ENCODE data around the gene WFIKKN2. TPM values are rescaled to one million over a fixed set of nuclear protein-coding genes. Genes with fewer than 3 reads are reported as not detected.

WFIKKN2 gene
- total RNA-seq, 1 donor: under 0.01 TPM

GRCh38 chr17:50881182-50881581 is 45.8 kb downstream of the WFIKKN2 start:
- TF ChIP-seq, protein P1, sequence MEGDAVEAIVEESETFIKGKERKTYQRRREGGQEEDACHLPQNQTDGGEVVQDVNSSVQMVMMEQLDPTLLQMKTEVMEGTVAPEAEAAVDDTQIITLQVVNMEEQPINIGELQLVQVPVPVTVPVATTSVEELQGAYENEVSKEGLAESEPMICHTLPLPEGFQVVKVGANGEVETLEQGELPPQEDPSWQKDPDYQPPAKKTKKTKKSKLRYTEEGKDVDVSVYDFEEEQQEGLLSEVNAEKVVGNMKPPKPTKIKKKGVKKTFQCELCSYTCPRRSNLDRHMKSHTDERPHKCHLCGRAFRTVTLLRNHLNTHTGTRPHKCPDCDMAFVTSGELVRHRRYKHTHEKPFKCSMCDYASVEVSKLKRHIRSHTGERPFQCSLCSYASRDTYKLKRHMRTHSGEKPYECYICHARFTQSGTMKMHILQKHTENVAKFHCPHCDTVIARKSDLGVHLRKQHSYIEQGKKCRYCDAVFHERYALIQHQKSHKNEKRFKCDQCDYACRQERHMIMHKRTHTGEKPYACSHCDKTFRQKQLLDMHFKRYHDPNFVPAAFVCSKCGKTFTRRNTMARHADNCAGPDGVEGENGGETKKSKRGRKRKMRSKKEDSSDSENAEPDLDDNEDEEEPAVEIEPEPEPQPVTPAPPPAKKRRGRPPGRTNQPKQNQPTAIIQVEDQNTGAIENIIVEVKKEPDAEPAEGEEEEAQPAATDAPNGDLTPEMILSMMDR (IDR thresholded peaks at IDR 0.05; ENCODE audit: insufficient read depth, low read depth, low read length): no peak
- no peak for DNase-seq (ENCODE audit: low read depth)
- H3K4me3 ChIP-seq (ENCODE audit: low read depth, low read length): no peak overlapping the region

GRCh38 chr17:50882851-50883250 is 47.5 kb downstream of the WFIKKN2 start:
- peak; percentile 40 for DNase-seq (ENCODE audit: low read depth)
- H3K4me3 ChIP-seq (ENCODE audit: low read depth, low read length): no peak overlapping the region
- TF ChIP-seq, protein P1 (IDR thresholded peaks at IDR 0.05; ENCODE audit: insufficient read depth, low read depth, low read length): no peak

GRCh38 chr17:50883850-50884438 is 48.6 kb downstream of the WFIKKN2 start:
- no peak overlapping the region for H3K4me3 ChIP-seq (ENCODE audit: low read depth, low read length)
- TF ChIP-seq, protein P1 (IDR thresholded peaks at IDR 0.05; ENCODE audit: insufficient read depth, low read depth, low read length): no peak
- DNase-seq (ENCODE audit: low read depth): no peak

DNA sequence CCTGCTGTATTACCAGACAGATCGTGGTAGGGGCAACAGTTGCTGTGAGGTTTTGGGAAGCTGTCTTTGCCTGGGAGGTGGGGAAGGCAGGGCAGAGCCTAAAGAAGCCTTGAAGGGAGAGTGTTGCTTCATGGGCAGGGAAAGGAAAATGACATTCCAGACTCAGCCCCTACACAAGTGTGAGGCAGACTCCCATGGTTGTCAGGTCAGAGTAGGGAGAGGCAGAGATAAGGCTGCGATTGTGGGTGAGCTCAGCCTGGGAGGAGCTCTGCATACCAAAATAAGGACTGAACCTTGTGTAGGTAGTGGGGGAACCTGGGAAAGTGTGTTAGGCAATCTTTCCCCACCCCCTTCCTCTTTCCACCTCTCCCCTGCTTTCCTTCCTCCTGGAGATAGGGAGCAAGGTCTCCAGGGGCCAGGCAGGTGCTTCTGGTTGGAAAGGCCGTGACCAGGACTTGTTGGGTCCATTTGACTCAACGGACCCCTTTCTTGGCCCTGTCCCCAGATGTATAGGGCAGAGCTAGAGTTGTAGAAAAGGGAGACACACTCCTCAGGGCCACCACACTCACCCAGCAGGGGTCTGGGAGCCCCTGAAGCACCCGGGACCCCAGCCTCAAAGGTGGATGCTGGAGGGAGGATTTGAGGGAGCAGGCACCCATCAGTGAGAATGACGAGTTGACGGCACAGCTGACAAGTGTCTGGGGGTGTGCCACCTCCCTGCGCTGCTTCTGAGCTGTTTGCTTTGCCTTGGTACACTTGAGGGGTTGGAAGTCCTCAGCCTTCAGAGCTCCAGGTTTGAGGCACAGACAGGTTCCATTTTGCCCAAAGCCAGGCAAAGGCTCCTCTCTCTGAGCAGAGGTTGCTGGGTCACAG is 49.3 kb downstream of the WFIKKN2 start:
- TF ChIP-seq, protein P1 (IDR thresholded peaks at IDR 0.05; ENCODE audit: insufficient read depth, low read depth, low read length): no peak
- no peak for DNase-seq (ENCODE audit: low read depth)
- H3K4me3 ChIP-seq (ENCODE audit: low read depth, low read length): no peak overlapping the region

- H3K4me3 ChIP-seq (ENCODE audit: low read depth, low read length): no peak overlapping the region
- TF ChIP-seq, protein P1 (IDR thresholded peaks at IDR 0.05; ENCODE audit: insufficient read depth, low read depth, low read length): no peak
- no peak for DNase-seq (ENCODE audit: low read depth)
Observed at GRCh38 chr17:50887705-50888245, 52.4 kb downstream of the WFIKKN2 start.

DNA sequence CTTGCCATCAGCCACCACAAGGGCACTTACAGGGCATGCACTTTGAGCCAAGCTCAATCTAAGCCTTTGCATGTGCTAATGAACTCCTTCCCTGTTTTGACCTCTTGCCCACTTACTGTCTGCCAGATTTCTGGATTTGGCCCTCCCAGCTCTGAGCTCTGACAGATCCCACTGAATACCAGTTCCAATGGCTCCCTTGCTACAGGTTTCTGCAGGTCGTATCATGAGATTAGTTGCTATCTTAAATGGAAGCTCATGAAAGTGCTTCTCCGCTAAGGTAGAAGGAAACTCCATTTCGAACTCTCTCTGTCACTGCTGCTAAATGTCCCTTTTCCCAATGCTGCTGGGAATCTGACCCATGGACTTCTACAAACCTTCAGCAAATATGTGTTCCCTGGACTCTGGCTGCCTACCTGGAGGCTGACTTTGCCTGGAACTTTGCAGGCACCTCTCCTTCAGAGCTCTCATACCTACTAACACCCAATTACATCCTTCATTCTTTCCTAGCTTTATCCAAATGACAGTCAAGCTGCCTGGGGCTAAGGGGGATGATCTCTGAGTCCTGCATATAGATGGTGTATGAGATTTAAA is 54.2 kb downstream of the WFIKKN2 start:
- DNase-seq (ENCODE audit: low read depth): no peak
- no peak overlapping the region for H3K4me3 ChIP-seq (ENCODE audit: low read depth, low read length)
- TF ChIP-seq, protein P1 (IDR thresholded peaks at IDR 0.05; ENCODE audit: insufficient read depth, low read depth, low read length): no peak
